Measurements from ENCODE around the gene CRELD1. TPM values are rescaled to one million over a fixed set of nuclear protein-coding genes. Genes with fewer than 3 reads are reported as not detected.
"Not testable (repeated sequence)": the region's sequence is repeated elsewhere in the genome, so short reads cannot be mapped to it uniquely, and the experiment has no call there.

Gene CRELD1
- total RNA-seq, 1 experiment from 2014 or later = 9.9 TPM

- DNase-seq (ENCODE audit: low read depth) = no peak
Measured at GRCh38 chr3:9934993-9935392, 1.4 kb downstream of the CRELD1 start.

DNA sequence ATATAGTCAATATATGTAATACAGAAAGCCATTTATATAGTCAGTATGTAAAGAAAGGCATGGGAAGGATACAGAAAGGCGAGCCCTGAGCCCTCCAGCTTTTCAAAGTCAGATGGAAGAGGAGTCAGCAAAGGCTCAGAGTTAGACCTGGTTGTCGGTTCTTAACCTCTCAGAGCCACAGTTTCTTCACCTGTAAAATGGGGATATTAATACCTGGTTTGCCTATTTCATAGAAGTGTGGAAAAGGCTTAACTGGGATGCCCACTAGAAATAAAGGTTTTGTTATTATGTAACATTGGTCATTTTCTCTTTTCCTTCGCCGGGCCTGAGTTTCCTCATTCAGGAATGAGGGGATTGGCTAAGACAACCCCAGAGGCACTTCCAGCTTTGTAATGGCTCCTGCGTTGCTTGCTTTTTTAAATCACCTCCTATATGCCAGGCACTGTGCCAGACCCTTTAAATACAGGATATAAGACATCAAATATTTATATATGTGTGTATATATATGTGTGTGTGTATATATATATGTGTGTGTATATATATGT, 2.4 kb downstream of the CRELD1 start:
- no peak for DNase-seq (ENCODE audit: low read depth)

DNA sequence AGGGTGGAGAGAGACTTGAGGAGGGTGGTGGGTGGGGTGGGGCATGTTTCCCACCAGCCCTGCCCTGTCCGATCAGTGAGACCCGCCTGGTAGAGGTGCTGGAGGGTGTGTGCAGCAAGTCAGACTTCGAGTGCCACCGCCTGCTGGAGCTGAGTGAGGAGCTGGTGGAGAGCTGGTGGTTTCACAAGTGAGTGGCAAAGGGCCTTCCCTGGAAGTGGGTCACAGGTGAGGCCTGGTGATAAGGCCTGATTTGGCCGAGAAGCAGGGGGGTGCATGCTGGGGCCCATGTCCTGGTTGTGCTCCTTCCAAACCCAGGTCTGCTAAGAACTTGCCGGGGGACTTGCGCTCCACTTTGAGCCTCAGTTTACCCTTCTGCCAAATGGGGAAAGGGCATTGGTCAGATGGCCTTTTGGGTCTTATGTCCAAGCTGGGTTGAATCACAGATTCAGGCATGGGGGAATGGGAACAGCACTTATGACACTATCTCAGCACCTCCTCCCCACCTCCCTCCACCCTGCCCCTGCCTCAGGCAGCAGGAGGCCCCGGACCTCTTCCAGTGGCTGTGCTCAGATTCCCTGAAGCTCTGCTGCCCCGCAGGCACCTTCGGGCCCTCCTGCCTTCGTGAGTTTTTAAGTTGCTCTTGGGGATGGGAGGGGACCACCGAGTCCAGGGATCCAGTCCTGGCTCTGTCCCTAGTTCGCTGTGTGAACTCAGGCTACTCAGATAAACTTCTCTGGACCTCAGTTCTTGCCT, 4.0 kb downstream of the CRELD1 start:
- DNase-seq (ENCODE audit: low read depth) = no peak

- DNase-seq (ENCODE audit: low read depth) = no peak
Measured at GRCh38 chr3:9938966-9939365, 5.3 kb downstream of the CRELD1 start.

DNA sequence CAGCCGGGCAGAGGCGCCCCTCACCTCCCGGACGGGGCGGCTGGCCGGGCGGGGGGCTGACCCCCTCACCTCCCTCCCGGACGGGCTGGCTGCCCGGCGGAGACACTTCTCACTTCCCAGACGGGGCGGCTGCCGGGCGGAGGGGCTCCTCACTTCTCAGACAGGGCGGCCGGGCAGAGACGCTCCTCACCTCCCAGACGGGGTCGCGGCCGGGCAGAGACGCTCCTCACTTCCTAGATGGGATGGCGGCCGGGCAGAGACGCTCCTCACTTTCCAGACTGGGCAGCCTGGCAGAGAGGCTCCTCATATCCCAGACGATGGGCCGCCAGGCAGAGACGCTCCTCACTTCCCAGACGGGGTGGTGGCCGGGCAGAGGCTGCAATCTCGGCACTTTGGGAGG, 6.3 kb downstream of the CRELD1 start:
- not testable (repeated sequence) for DNase-seq (ENCODE audit: low read depth)

- DNase-seq (ENCODE audit: low read depth) = no peak
Measured at GRCh38 chr3:9940746-9941145, 7.1 kb downstream of the CRELD1 start.

- no peak for DNase-seq (ENCODE audit: low read depth)
Measured at GRCh38 chr3:9942164-9942563, 8.5 kb downstream of the CRELD1 start.

- no peak for DNase-seq (ENCODE audit: low read depth)
Measured at GRCh38 chr3:9942934-9943690, 9.5 kb downstream of the CRELD1 start.

DNA sequence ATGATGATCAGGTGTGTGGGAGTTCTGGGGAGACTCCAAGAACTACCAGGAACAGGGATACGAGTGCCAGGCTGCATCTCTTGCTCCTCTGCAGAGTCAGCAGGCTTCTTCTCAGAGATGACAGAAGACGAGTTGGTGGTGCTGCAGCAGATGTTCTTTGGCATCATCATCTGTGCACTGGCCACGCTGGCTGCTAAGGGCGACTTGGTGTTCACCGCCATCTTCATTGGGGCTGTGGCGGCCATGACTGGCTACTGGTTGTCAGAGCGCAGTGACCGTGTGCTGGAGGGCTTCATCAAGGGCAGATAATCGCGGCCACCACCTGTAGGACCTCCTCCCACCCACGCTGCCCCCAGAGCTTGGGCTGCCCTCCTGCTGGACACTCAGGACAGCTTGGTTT, 10.6 kb downstream of the CRELD1 start:
- DNase-seq (ENCODE audit: low read depth) = no peak

- no peak for DNase-seq (ENCODE audit: low read depth)
Measured at GRCh38 chr3:9945358-9945757, 11.7 kb downstream of the CRELD1 start.

DNA sequence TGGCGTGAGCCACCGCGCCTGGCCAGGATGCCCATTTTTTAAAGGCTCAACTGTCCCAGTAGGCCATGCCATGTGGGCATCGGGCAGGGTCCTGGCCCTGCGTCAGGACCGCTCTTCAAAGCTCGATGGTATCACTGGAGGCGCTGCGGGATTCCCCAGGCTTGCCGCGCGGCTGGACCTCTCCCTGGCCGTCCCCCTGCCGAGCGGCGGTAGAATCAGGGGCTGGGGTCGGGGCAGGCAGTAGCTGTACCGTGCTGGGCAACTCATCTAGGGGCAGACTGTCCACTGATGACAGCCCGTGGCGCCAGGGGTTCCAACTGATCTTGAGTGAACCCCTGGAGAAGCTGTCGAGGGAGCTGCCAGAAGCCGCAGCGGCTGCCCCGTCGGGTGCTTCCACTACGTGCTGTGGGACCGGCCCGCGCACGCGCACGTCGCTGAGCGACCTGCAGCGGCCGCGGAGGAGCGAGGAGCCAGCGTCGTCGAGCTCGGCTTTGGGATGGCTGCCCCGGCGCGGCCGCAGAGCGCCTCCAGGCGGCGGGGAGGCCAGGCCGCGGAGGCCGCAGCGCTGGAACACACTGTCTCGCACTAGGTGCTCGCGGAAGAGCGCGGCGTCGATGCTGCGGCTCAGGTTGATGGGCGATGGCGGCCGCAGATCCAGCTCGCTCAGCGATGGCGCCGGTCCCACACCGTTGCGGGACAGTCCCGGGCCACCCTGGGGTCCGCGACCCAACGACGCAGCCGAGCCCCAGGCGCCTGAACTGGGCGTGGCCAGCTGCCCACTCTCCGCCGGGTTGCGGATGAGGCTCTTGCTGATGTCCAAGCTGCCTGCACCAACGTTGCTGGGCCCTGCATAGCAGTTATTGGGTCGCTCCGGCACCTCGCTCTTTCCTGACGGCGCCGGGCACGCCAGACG, 12.7 kb downstream of the CRELD1 start:
- DNase-seq (ENCODE audit: low read depth) = peak; percentile 75

- peak; percentile 61 for DNase-seq (ENCODE audit: low read depth)
Measured at GRCh38 chr3:9947025-9947995, 13.7 kb downstream of the CRELD1 start.

DNA sequence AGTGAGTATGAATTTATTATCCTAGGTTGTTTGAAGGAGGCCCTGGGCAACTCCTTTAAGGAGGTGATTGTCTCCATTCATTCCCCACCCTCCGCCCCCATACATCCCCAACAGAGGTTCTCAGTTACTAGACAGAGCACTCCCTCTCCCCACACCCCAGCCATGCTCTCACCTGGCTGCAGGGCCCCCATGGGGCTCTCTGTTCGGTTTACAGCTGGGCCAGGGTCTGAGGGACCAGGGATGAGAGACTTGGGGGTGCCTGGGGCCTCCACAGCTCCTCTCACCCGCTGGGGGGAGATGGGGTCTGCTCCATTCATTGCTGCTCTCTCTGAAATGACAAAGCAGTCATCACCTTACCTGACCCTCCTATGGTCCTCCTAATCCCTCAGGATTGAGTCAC, 15.0 kb downstream of the CRELD1 start:
- DNase-seq (ENCODE audit: low read depth) = no peak

DNA sequence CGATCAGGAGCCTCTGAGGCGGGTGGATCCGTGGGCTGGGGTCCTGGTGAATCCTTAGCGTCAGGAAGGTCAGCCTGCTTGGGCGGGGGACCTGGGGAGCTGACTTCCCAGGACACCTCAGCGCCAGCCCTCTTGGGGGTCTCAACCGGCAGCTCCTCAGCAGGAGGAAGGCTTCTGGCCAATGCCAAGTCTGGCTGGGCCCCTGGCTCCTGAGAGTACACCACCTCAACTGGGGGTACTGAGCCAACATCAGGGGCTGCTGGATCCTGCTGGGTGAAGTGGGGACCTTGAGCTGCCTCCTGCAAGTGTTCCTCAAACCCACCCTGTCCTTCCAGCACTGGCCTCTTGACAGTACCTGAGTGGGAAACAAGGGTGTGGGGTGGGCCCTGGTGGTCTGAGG, 15.5 kb downstream of the CRELD1 start:
- no peak for DNase-seq (ENCODE audit: low read depth)

DNA sequence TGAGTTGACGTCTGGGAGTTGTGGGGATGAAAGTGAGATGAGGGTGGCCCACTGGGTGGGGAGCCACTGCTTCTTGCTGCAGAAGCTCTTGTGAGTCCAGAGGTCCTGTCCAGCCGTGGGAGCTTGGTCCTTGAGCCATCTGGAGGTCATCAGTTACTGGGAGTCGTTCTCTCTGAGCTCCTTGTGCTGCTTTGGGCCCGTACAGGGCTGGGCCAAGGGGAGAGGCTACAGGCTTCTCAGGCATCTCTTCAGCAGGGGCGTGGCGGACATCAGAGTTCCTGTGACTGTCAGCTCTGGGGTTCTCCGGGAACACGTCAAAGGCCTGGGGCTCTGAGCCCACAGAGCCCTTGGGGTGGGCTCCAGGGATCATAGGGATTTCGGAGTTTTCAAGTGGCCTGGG, 16.0 kb downstream of the CRELD1 start:
- DNase-seq (ENCODE audit: low read depth) = no peak

DNA sequence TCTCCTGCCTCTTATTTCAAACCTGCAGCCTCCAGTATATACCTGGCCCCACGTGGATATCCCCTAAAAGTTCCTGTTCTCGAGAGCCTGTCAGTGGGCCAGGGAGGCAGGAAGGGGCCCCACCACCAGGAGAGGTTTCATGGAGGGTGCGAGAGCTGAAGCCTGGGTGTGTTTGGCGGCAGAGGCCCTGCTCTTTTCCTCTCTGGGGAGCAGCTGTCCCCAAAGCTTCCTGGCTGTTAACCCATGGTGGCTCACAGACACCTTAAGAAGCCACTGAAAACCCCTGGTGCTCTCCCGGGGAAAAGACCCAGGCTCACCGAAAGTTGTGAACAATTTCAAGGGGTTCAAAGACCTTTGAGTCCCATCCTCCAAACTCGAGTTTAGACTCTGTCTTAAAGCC, 17.5 kb downstream of the CRELD1 start:
- no peak for DNase-seq (ENCODE audit: low read depth)

- no peak for DNase-seq (ENCODE audit: low read depth)
Measured at GRCh38 chr3:9951598-9951961, 17.9 kb downstream of the CRELD1 start.

DNA sequence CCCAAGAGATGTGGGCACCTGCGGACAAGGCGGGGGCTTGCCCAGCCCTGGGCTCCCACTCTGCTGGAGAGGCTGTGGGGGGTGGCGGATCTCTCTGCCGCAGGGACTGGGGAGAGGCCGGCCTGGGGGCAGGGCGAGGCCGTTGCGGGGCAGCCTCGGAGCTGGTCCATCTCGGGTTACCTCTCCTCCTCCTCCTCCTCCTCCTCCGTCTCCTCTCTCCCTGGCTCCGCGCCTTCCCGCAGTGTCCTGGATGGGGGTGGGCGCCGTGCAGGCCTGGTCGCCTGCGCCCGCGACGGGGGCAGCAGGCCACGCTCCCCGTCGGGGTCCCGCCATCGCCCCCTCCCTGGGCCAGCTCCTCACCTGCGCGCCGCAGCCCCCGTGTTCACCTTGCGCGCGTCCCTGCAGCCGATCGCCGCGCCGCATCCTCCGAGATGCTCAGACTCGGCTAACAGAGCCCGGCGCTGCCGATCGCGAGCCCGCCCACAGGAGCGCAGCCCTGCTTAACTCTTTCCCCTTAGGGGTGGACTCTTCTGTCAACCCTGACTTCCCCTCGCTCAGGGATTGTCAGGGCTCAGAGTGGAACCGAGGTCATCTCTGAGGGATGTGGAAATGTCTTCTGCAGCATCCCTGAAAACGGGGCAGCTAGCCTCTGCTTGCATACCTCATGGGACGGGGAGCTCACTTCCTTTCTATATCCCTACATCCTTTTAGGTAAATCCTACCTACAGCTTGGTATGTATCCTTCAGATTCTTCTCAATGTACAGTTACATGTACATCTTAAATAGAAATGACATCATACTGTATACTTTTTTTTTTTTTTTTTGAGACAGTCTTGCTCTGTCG, 18.6 kb downstream of the CRELD1 start, which contains the start of gene PRRT3:
Gene PRRT3 (minus strand): TSS at position 447 of the 844 bp plus-strand sequence. CDS start 2,293 bp downstream, outside the sequence.
- DNase-seq (ENCODE audit: low read depth) = no peak

DNA sequence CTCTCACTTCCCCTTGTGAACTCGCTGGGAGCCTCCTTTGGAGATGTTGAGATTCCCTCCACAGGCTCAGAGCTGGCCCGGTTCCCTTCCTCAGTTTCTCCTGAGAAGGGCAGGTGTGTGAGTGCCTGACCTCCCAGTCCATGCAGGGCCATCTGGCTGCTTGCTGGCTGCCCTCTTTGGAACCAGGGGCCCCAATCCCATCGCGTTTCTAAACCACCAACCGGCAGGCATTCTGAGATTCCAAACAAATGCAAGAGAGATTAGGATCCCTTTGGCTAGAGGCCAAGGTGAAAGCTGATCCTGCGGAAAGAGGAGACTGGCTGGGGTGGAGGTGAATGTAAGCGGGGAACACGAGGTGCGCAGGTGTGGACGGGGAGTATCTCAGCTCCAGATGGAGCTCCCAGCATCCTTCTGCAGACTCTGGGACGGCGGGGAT, 21.5 kb downstream of the CRELD1 start:
- no peak for DNase-seq (ENCODE audit: low read depth)
